GM21717 (cell line): ENCODE results near the gene KAZN.

Experiments used
- ATAC-seq: cut with Tn5 transposase; IDR thresholded peaks from one replicate; pipeline ENCODE4 v1.9.1; 2021; ENCODE audit warnings: mild to moderate bottlenecking, moderate library complexity; ENCODE audit not compliant: unreplicated experiment

The KAZN gene

GRCh38 chr1:14585728-14586127 lies 12.8 kb upstream of the KAZN start:
- ATAC-seq, result no peak

GRCh38 chr1:14590411-14591180 lies 7.9 kb upstream of the KAZN start:
- ATAC-seq, result no peak

- ATAC-seq, result no peak
Observed at GRCh38 chr1:14591600-14591999, 6.9 kb upstream of the KAZN start.

- ATAC-seq, result no peak
Observed at GRCh38 chr1:14592004-14592631, 6.4 kb upstream of the KAZN start.

GRCh38 chr1:14593302-14593701 lies 5.2 kb upstream of the KAZN start:
- no peak for ATAC-seq

GRCh38 chr1:14594045-14594444 lies 4.4 kb upstream of the KAZN start:
- no peak for ATAC-seq

- ATAC-seq, result no peak
Observed at GRCh38 chr1:14596591-14596990, 1.9 kb upstream of the KAZN start.

GRCh38 chr1:14597343-14598006 lies 1.0 kb upstream of the KAZN start:
- ATAC-seq, result no peak

GRCh38 chr1:14598007-14598497 lies 433 bp upstream of the KAZN start:
- ATAC-seq, result no peak

GRCh38 chr1:14599183-14599791 lies 802 bp downstream of the KAZN start:
- ATAC-seq, result no peak

- no peak for ATAC-seq
Observed at GRCh38 chr1:14599800-14600199, 1.3 kb downstream of the KAZN start.

GRCh38 chr1:14600405-14601112 lies 2.1 kb downstream of the KAZN start:
- no peak for ATAC-seq

GRCh38 chr1:14602136-14602535 lies 3.7 kb downstream of the KAZN start:
- ATAC-seq, result no peak

- no peak for ATAC-seq
Observed at GRCh38 chr1:14603645-14604044, 5.2 kb downstream of the KAZN start.

- no peak for ATAC-seq
Observed at GRCh38 chr1:14604414-14604813, 5.9 kb downstream of the KAZN start.

- no peak for ATAC-seq
Observed at GRCh38 chr1:14605945-14606344, 7.5 kb downstream of the KAZN start.

- no peak for ATAC-seq
Observed at GRCh38 chr1:14606632-14607031, 8.1 kb downstream of the KAZN start.

GRCh38 chr1:14607295-14607694 lies 8.8 kb downstream of the KAZN start:
- ATAC-seq, result no peak

GRCh38 chr1:14608308-14608707 lies 9.8 kb downstream of the KAZN start:
- no peak for ATAC-seq

- no peak for ATAC-seq
Observed at GRCh38 chr1:14610761-14611160, 12.3 kb downstream of the KAZN start.

- no peak for ATAC-seq
Observed at GRCh38 chr1:14611792-14612191, 13.3 kb downstream of the KAZN start.
